CD14-positive monocyte (primary cell): ENCODE measurements around the gene MPPED1. TPM values are rescaled to one million over a fixed set of nuclear protein-coding genes. Genes with fewer than 3 reads are reported as not detected.

Source experiments
- DNase-seq, 3 donors: peaks; one replicate each; pipeline ENCODE4 v3.0.0-alpha.2; 2011 to 2022
- H2AFZ ChIP-seq: 2 replicates; pipeline ENCODE4 v1.6.0; 2012; ENCODE audit warnings: mild to moderate bottlenecking, low read depth, low read length, inconsistent platforms; ENCODE audit not compliant: insufficient read depth, poor library complexity, severe bottlenecking
- H3K27ac ChIP-seq, 2 donors: 1 replicate in 1 of 2; 2 replicates in 1 of 2; pipeline ENCODE4 v1.5.1; 2012 to 2013; ENCODE audit warnings: low read length in 2 of 2, control low read depth in 1 of 2, inconsistent platforms in 1 of 2, low read depth in 1 of 2, mild to moderate bottlenecking in 1 of 2
- H3K27me3 ChIP-seq, 2 donors: one replicate each; pipeline versions ENCODE4 v1.6.0 to v1.6.1; 2011 to 2013; ENCODE audit warnings: low read length in 2 of 2; ENCODE audit not compliant: control insufficient read depth in 2 of 2, insufficient read depth in 2 of 2
- H3K36me3 ChIP-seq, 2 donors: replicated peaks in 1 of 2; 1 replicate in 1 of 2; 2 replicates in 1 of 2; pipeline versions ENCODE4 v1.5.1 to v1.6.1; 2012 to 2013; ENCODE audit warnings: low read length in 2 of 2, control low read depth in 1 of 2, inconsistent platforms in 1 of 2, mild to moderate bottlenecking in 1 of 2; ENCODE audit not compliant: insufficient read depth in 2 of 2, control insufficient read depth in 1 of 2
- H3K4me1 ChIP-seq, 2 donors: 1 replicate in 1 of 2; 2 replicates in 1 of 2; pipeline versions ENCODE4 v1.5.1 to v1.6.1; 2012 to 2013; ENCODE audit warnings: low read length in 2 of 2, control low read depth in 1 of 2, inconsistent platforms in 1 of 2, mild to moderate bottlenecking in 1 of 2, moderate library complexity in 1 of 2; ENCODE audit not compliant: insufficient read depth in 2 of 2, control insufficient read depth in 1 of 2
- H3K4me2 ChIP-seq: replicated peaks from 2 replicates; pipeline ENCODE3; 2012; ENCODE audit warnings: low read length, moderate library complexity, mild to moderate bottlenecking; ENCODE audit not compliant: poor library complexity, severe bottlenecking; ENCODE audit errors: extremely low read depth
- H3K4me3 ChIP-seq, 3 experiments: fragments of 200-600 bp in 1 of 3; sonication (generic) in 1 of 3; replicated peaks in 1 of 3; 1 replicate in 2 of 3; 2 replicates in 1 of 3; pipeline ENCODE4 v1.5.1; 2011 to 2013; ENCODE audit warnings: low read length in 3 of 3, mild to moderate bottlenecking in 3 of 3, control low read depth in 2 of 3, low read depth in 2 of 3, inconsistent platforms in 1 of 3, moderate library complexity in 1 of 3
- H3K79me2 ChIP-seq: 2 replicates; pipeline ENCODE4 v1.6.0; 2012; ENCODE audit warnings: mild to moderate bottlenecking, control low read depth, inconsistent platforms, low read length, moderate library complexity; ENCODE audit not compliant: insufficient read depth
- H3K9ac ChIP-seq: 2 replicates; pipeline ENCODE4 v1.6.0; 2017; ENCODE audit warnings: low read length, mild to moderate bottlenecking; ENCODE audit not compliant: insufficient read depth, poor library complexity, severe bottlenecking
- H3K9me3 ChIP-seq, 2 donors: replicated peaks in 1 of 2; 1 replicate in 1 of 2; 2 replicates in 1 of 2; pipeline versions ENCODE4 v1.5.1 to v1.6.1; 2012 to 2013; ENCODE audit warnings: low read length in 2 of 2, control low read depth in 1 of 2; ENCODE audit not compliant: control insufficient read depth in 1 of 2, insufficient read depth in 1 of 2
- H4K20me1 ChIP-seq: 2 replicates; pipeline ENCODE4 v1.6.0; 2012; ENCODE audit warnings: mild to moderate bottlenecking, low read length, control low read depth, moderate library complexity; ENCODE audit not compliant: insufficient read depth
- H3K27ac Mint-ChIP-seq, 7 donors: one replicate each; pipeline ENCODE4 v1.8.0; 2020; ENCODE audit warnings: mild to moderate bottlenecking in 7 of 7, mixed read lengths in 7 of 7, moderate library complexity in 6 of 7, inconsistent platforms in 2 of 7
- H3K27me3 Mint-ChIP-seq, 3 donors: one replicate each; pipeline ENCODE4 v1.8.0; 2021 to 2022; ENCODE audit warnings: low read depth in 3 of 3, mild to moderate bottlenecking in 3 of 3, mixed read lengths in 3 of 3, moderate library complexity in 3 of 3, inconsistent platforms in 1 of 3
- H3K36me3 Mint-ChIP-seq, 2 donors: one replicate each; pipeline ENCODE4 v1.8.0; 2020; ENCODE audit warnings: mixed read lengths in 2 of 2, inconsistent platforms in 1 of 2, mild to moderate bottlenecking in 1 of 2
- H3K4me1 Mint-ChIP-seq: one replicate; pipeline ENCODE4 v1.8.0; 2020; ENCODE audit warnings: mild to moderate bottlenecking, mixed read lengths
- H3K4me3 Mint-ChIP-seq, 2 donors: one replicate each; pipeline ENCODE4 v1.8.0; 2020; ENCODE audit warnings: mild to moderate bottlenecking in 2 of 2, mixed read lengths in 2 of 2, moderate library complexity in 1 of 2
- H3K9me3 Mint-ChIP-seq, 7 donors: one replicate each; pipeline ENCODE4 v1.8.0; 2020 to 2022; ENCODE audit warnings: mixed read lengths in 7 of 7, mild to moderate bottlenecking in 6 of 7, moderate library complexity in 6 of 7, inconsistent platforms in 2 of 7
- WGBS: methylation state at CpG from one replicate; pipeline ENCODE4 v1.1.5; 2013; ENCODE audit warnings: missing lambda C conversion rate; ENCODE audit not compliant: insufficient coverage; 5-methylcytosine and 5-hydroxymethylcytosine counted together
- intact Hi-C, 2 donors: fragments of 100-400 bp; cut with micrococcal nuclease; formaldehyde crosslinking; loops; one replicate each; pipeline versions ENCODE4 v1.15.0 to v1.15.1; 2023
- polyA plus RNA-seq, 3 donors: library from polyadenylated mRNA; depleted of rRNA in 1 of 3; unstranded in 2 of 3; stranded (reverse) in 1 of 3; fragments of 300-500 nt in 2 of 3; fragments of >200 nt in 1 of 3; fragmentation: Illumina TruSeq in 2 of 3; gene quantifications; 1 replicate in 2 of 3; 2 replicates in 1 of 3; pipeline ENCODE4 v1.2.3, GENCODE V29; 2012 to 2021
- TF ChIP-seq, protein P1 (sequence below): fragments of 200-600 bp; IDR thresholded peaks from one replicate; pipeline ENCODE4 v1.8.0; 2022; ENCODE audit warnings: antibody characterized with exemption, mild to moderate bottlenecking

MPPED1 gene
- polyA plus RNA-seq, 3 donors: not detected

- no peaks in the 10 kb centered on the region for H3K36me3 ChIP-seq
- H3K9ac ChIP-seq: no peak overlapping the region
- peaks cover 21 to 24% of the 10 kb centered on the region in 2 donors for H3K4me1 ChIP-seq
- 6% methylated on average over 3 of the region's 6 CpGs for WGBS
- TF ChIP-seq, protein P1, sequence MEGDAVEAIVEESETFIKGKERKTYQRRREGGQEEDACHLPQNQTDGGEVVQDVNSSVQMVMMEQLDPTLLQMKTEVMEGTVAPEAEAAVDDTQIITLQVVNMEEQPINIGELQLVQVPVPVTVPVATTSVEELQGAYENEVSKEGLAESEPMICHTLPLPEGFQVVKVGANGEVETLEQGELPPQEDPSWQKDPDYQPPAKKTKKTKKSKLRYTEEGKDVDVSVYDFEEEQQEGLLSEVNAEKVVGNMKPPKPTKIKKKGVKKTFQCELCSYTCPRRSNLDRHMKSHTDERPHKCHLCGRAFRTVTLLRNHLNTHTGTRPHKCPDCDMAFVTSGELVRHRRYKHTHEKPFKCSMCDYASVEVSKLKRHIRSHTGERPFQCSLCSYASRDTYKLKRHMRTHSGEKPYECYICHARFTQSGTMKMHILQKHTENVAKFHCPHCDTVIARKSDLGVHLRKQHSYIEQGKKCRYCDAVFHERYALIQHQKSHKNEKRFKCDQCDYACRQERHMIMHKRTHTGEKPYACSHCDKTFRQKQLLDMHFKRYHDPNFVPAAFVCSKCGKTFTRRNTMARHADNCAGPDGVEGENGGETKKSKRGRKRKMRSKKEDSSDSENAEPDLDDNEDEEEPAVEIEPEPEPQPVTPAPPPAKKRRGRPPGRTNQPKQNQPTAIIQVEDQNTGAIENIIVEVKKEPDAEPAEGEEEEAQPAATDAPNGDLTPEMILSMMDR: no peak
- no peaks in the 10 kb centered on the region for H3K9me3 ChIP-seq
- peaks cover 6 to 16% (median 8%) of the 10 kb centered on the region in 3 donors for H3K27me3 Mint-ChIP-seq
- no peaks in the 10 kb centered on the region for H3K27me3 ChIP-seq
- H3K27ac Mint-ChIP-seq: peak overlapping the region in 1 of 7 donors; percentile 4
- H3K36me3 Mint-ChIP-seq: no peaks in the 10 kb centered on the region
- peaks cover 31% of the 10 kb centered on the region for H3K4me1 Mint-ChIP-seq
- no peaks in the 10 kb centered on the region for H3K79me2 ChIP-seq
- H3K27ac ChIP-seq: no peak overlapping the region
- no peaks in the 10 kb centered on the region for H4K20me1 ChIP-seq
- no peak overlapping the region for H3K4me2 ChIP-seq
- intact Hi-C loops: no loop called here
- H3K4me3 ChIP-seq: no peak overlapping the region
- H2AFZ ChIP-seq: peak overlapping the region; percentile 61
- no peak overlapping the region for H3K4me3 Mint-ChIP-seq
- no peaks in the 10 kb centered on the region for H3K9me3 Mint-ChIP-seq
- DNase-seq: peak in 2 of 3 donors; percentile 10
These were observed 30.1 kb upstream of the MPPED1 start for GRCh38 chr22:43381693-43382092.

GRCh38 chr22:43384863-43385262 is 27.0 kb upstream of the MPPED1 start:
- Mint-ChIP-seq H3K4me1 (peaks cover 14% of the 10 kb centered on the region), H3K4me3 (no peak overlapping the region), H3K36me3 (no peaks in the 10 kb centered on the region), H3K27ac (peak overlapping the region in 1 of 7 donors; percentile 63), H3K9me3 (no peaks in the 10 kb centered on the region), H3K27me3 (peaks cover 17 to 24% (median 18%) of the 10 kb centered on the region in 3 donors)
- no peaks in the 10 kb centered on the region for H4K20me1 ChIP-seq
- no peaks in the 10 kb centered on the region for H3K27me3 ChIP-seq
- H3K4me1 ChIP-seq: peaks cover 6 to 14% of the 10 kb centered on the region in 2 donors
- intact Hi-C loops: loop anchor here (1.0 to 2.0 kb wide), 3 partner anchors 110 to 154 kb away; no protein-coding TSS in a partner anchor
- no peak overlapping the region for H2AFZ ChIP-seq
- H3K9ac ChIP-seq: no peak overlapping the region
- no peak for DNase-seq
- TF ChIP-seq, protein P1: no peak
- H3K4me2 ChIP-seq: no peak overlapping the region
- no peak overlapping the region for H3K27ac ChIP-seq
- H3K79me2 ChIP-seq: no peaks in the 10 kb centered on the region
- no peaks in the 10 kb centered on the region for H3K36me3 ChIP-seq
- H3K4me3 ChIP-seq: no peak overlapping the region
- WGBS: 73% methylated on average over 5 of the region's 5 CpGs
- no peaks in the 10 kb centered on the region for H3K9me3 ChIP-seq
